Urinary bladder (tissue), 4 donors: ENCODE results near the gene TEX48. TPM values are rescaled to one million over a fixed set of nuclear protein-coding genes. Genes with fewer than 3 reads are reported as not detected.
A peak's percentile ranks its signal among the peaks of the same experiment; 100 is the strongest.

Experiments used
- DNase-seq: peaks from one replicate; pipeline ENCODE4 v3.0.0-alpha.2; 2015; ENCODE audit errors: extremely low spot score
- H3K27ac ChIP-seq: one replicate; pipeline ENCODE4 v1.5.1; 2013; ENCODE audit warnings: low read depth, mild to moderate bottlenecking, moderate library complexity
- H3K36me3 ChIP-seq: one replicate; pipeline ENCODE4 v1.6.1; 2013; ENCODE audit warnings: mild to moderate bottlenecking, moderate library complexity; ENCODE audit not compliant: insufficient read depth
- H3K4me1 ChIP-seq: one replicate; pipeline ENCODE4 v1.6.1; 2013; ENCODE audit warnings: mild to moderate bottlenecking, moderate library complexity; ENCODE audit not compliant: insufficient read depth
- H3K4me3 ChIP-seq: one replicate; pipeline ENCODE4 v1.5.1; 2013; ENCODE audit warnings: low read depth, low read length
- WGBS: extraction: QIAGEN DNeasy Blood & Tissue Kit; methylation state at CpG from one replicate; pipeline ENCODE4 v1.1.7; 2013; 5-methylcytosine and 5-hydroxymethylcytosine counted together
- polyA plus RNA-seq: library from polyadenylated mRNA; stranded (reverse); fragments of 200-250 nt; gene quantifications from one replicate; pipeline ENCODE4 v1.2.3, GENCODE V29; 2013
- total RNA-seq: library from RNA; depleted of rRNA; stranded (reverse); fragments of >200 nt; gene quantifications from one replicate; pipeline ENCODE4 v1.2.3, GENCODE V29; 2014
- donor health status: healthy with polysubstance abuse.
- donor health status: healthy.

Gene TEX48
- total and polyA plus RNA-seq, 2 donors, result not detected

GRCh38 chr9:114709636-114710035, 27.6 kb upstream of the TEX48 start:
- no peaks in the 10 kb centered on the region for H3K36me3 ChIP-seq
- no peak for DNase-seq
- no peak overlapping the region for H3K4me3 ChIP-seq
- no peaks in the 10 kb centered on the region for H3K4me1 ChIP-seq
- WGBS, result 69% methylated on average over 1 of the region's 1 CpG
- no peak overlapping the region for H3K27ac ChIP-seq

GRCh38 chr9:114706711-114707110, 24.7 kb upstream of the TEX48 start:
- Histone ChIP-seq H3K4me3 (no peak overlapping the region), H3K36me3 (no peaks in the 10 kb centered on the region), H3K4me1 (no peaks in the 10 kb centered on the region), H3K27ac (no peak overlapping the region)
- WGBS, result 91% methylated on average over 2 of the region's 2 CpGs
- DNase-seq, result no peak

GRCh38 chr9:114701988-114702387, 20.0 kb upstream of the TEX48 start:
- H3K27ac ChIP-seq, result no peak overlapping the region
- H3K36me3 ChIP-seq, result no peaks in the 10 kb centered on the region
- no peaks in the 10 kb centered on the region for H3K4me1 ChIP-seq
- no peak overlapping the region for H3K4me3 ChIP-seq
- no peak for DNase-seq

GRCh38 chr9:114697951-114698351, 16.0 kb upstream of the TEX48 start:
- Histone ChIP-seq H3K4me1 (no peaks in the 10 kb centered on the region), H3K36me3 (no peaks in the 10 kb centered on the region), H3K27ac (no peak overlapping the region), H3K4me3 (no peak overlapping the region)
- DNase-seq, result no peak
- WGBS, result 95% methylated on average over 4 of the region's 4 CpGs

- no peaks in the 10 kb centered on the region for H3K4me1 ChIP-seq
- DNase-seq, result no peak
- H3K36me3 ChIP-seq, result no peaks in the 10 kb centered on the region
- no peak overlapping the region for H3K4me3 ChIP-seq
- H3K27ac ChIP-seq, result no peak overlapping the region
- WGBS, result 82% methylated on average over 7 of the region's 7 CpGs
These were observed 15.0 kb upstream of the TEX48 start for GRCh38 chr9:114696814-114697544.

- H3K36me3 ChIP-seq, result no peaks in the 10 kb centered on the region
- H3K27ac ChIP-seq, result no peak overlapping the region
- H3K4me1 ChIP-seq, result no peaks in the 10 kb centered on the region
- 88% methylated on average over 2 of the region's 2 CpGs for WGBS
- no peak for DNase-seq
- no peak overlapping the region for H3K4me3 ChIP-seq
These were observed 14.0 kb upstream of the TEX48 start for GRCh38 chr9:114695948-114696347.

GRCh38 chr9:114694719-114695269, 12.8 kb upstream of the TEX48 start:
- DNase-seq, result no peak
- H3K36me3 ChIP-seq, result no peaks in the 10 kb centered on the region
- no peaks in the 10 kb centered on the region for H3K4me1 ChIP-seq
- WGBS, result 87% methylated on average over 6 of the region's 6 CpGs
- H3K27ac ChIP-seq, result no peak overlapping the region
- no peak overlapping the region for H3K4me3 ChIP-seq

GRCh38 chr9:114694146-114694545, 12.2 kb upstream of the TEX48 start:
- WGBS, result 71% methylated on average over 2 of the region's 2 CpGs
- Histone ChIP-seq H3K27ac (no peak overlapping the region), H3K4me3 (no peak overlapping the region), H3K36me3 (no peaks in the 10 kb centered on the region), H3K4me1 (no peaks in the 10 kb centered on the region)
- no peak for DNase-seq

GRCh38 chr9:114693248-114693855, 11.4 kb upstream of the TEX48 start:
- DNase-seq, result peak; percentile 29
- Histone ChIP-seq H3K36me3 (no peaks in the 10 kb centered on the region), H3K4me1 (no peaks in the 10 kb centered on the region), H3K4me3 (no peak overlapping the region), H3K27ac (no peak overlapping the region)
- WGBS, result 60% methylated on average over 2 of the region's 2 CpGs

- no peaks in the 10 kb centered on the region for H3K4me1 ChIP-seq
- no peak for DNase-seq
- no peak overlapping the region for H3K27ac ChIP-seq
- H3K36me3 ChIP-seq, result no peaks in the 10 kb centered on the region
- no peak overlapping the region for H3K4me3 ChIP-seq
These were observed 9.9 kb upstream of the TEX48 start for GRCh38 chr9:114691956-114692295.

- WGBS, result 81% methylated on average over 11 of the region's 11 CpGs
- no peaks in the 10 kb centered on the region for H3K4me1 ChIP-seq
- H3K36me3 ChIP-seq, result no peaks in the 10 kb centered on the region
- no peak overlapping the region for H3K4me3 ChIP-seq
- H3K27ac ChIP-seq, result no peak overlapping the region
- DNase-seq, result no peak
These were observed 9.3 kb upstream of the TEX48 start for GRCh38 chr9:114691046-114691955.

- DNase-seq, result no peak
- Histone ChIP-seq H3K36me3 (no peaks in the 10 kb centered on the region), H3K4me3 (no peak overlapping the region), H3K4me1 (no peaks in the 10 kb centered on the region), H3K27ac (no peak overlapping the region)
- 95% methylated on average over 4 of the region's 4 CpGs for WGBS
These were observed 8.3 kb upstream of the TEX48 start for GRCh38 chr9:114690308-114690707.

- Histone ChIP-seq H3K4me3 (no peak overlapping the region), H3K27ac (no peak overlapping the region), H3K36me3 (no peaks in the 10 kb centered on the region), H3K4me1 (no peaks in the 10 kb centered on the region)
- no peak for DNase-seq
- 92% methylated on average over 7 of the region's 7 CpGs for WGBS
These were observed 7.8 kb upstream of the TEX48 start for GRCh38 chr9:114689813-114690212.
